ENCODE measurements around the gene ZFC3H1. TPM values are rescaled to one million over a fixed set of nuclear protein-coding genes. Genes with fewer than 3 reads are reported as not detected.

Gene ZFC3H1
- total RNA-seq, 1 experiment from 2014 or later: 53.4 TPM

DNA sequence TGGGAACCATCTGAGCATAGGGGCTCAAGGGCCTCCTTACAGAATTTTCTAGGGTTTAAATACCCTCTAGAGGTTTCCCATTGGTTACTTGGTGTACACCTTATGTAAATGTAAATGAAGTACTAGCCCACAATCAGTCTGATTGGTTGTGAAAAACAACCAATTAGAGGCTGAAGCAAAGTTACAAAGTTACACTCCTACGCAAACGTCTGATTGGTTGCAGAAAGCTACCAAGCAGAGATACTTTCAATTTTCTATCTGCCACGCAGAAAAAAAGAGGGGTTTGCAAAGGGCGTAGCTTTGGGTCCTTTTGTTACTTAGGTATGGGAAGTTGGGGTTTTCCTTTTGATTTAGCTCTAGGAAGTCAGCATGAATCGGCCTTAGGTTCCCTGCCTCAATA is 20.4 kb upstream of the ZFC3H1 start:
- H3K36me3 ChIP-seq (ENCODE audit: low read depth): no peaks in the 10 kb centered on the region
- H3K9me3 ChIP-seq (ENCODE audit: insufficient read depth, low read depth): no peaks in the 10 kb centered on the region
- H3K79me2 ChIP-seq (ENCODE audit: low read depth): peaks cover 17% of the 10 kb centered on the region
- no peaks in the 10 kb centered on the region for H3K27me3 ChIP-seq (ENCODE audit: insufficient read depth, low read depth)
- CTCF ChIA-PET: no interaction called here
- H4K20me1 ChIP-seq (ENCODE audit: insufficient read depth): no peaks in the 10 kb centered on the region
- H3K4me3 ChIP-seq: no peak overlapping the region
- intact Hi-C loops (cut with micrococcal nuclease; ENCODE audit: unreplicated experiment): no loop called here
- H3K27ac ChIP-seq: no peak overlapping the region
- no peak overlapping the region for H3K4me2 ChIP-seq
- no peak overlapping the region for H2AFZ ChIP-seq
- TF ChIP-seq EZH2 (IDR thresholded peaks at IDR 0.05; ENCODE audit: low read depth): no peak
- H3K4me1 ChIP-seq (replicated peaks; ENCODE audit: insufficient read depth): peaks cover 13% of the 10 kb centered on the region
- H3K9me2 ChIP-seq (ENCODE audit: insufficient read depth): no peaks in the 10 kb centered on the region
- H3F3A ChIP-seq (ENCODE audit: insufficient read depth, low read depth): peaks cover 5% of the 10 kb centered on the region
- POLR2A ChIA-PET (ENCODE audit: unreplicated experiment): interaction anchor here (0.6 kb wide), 1 partner anchor 1945 kb away, joined by 5 read pairs; no protein-coding TSS in a partner anchor
- DNase-seq: no peak
- BruUV-seq (replicated peaks): no TSS peak

GRCh38 chr12:71683633-71684032 is 20.0 kb upstream of the ZFC3H1 start:
- H3K36me3 ChIP-seq (ENCODE audit: low read depth): no peaks in the 10 kb centered on the region
- no peak overlapping the region for H3K4me2 ChIP-seq
- no peaks in the 10 kb centered on the region for H4K20me1 ChIP-seq (ENCODE audit: insufficient read depth)
- CTCF ChIA-PET: no interaction called here
- H3K9me2 ChIP-seq (ENCODE audit: insufficient read depth): no peaks in the 10 kb centered on the region
- H3K4me3 ChIP-seq: no peak overlapping the region
- POLR2A ChIA-PET (ENCODE audit: unreplicated experiment): interaction anchor here (0.6 kb wide), 1 partner anchor 1946 kb away, joined by 5 read pairs; no protein-coding TSS in a partner anchor
- intact Hi-C loops (cut with micrococcal nuclease; ENCODE audit: unreplicated experiment): no loop called here
- peaks cover 5% of the 10 kb centered on the region for H3F3A ChIP-seq (ENCODE audit: insufficient read depth, low read depth)
- no peak overlapping the region for H3K27ac ChIP-seq
- no peak overlapping the region for H2AFZ ChIP-seq
- TF ChIP-seq EZH2 (IDR thresholded peaks at IDR 0.05; ENCODE audit: low read depth): no peak
- no peak for TF ChIP-seq CTCF (conservative IDR thresholded peaks at IDR 0.05)
- no peaks in the 10 kb centered on the region for H3K27me3 ChIP-seq (ENCODE audit: insufficient read depth, low read depth)
- peaks cover 17% of the 10 kb centered on the region for H3K79me2 ChIP-seq (ENCODE audit: low read depth)
- no peak for DNase-seq
- no peaks in the 10 kb centered on the region for H3K9me3 ChIP-seq (ENCODE audit: insufficient read depth, low read depth)
- no TSS peak for BruUV-seq (replicated peaks)
- peaks cover 13% of the 10 kb centered on the region for H3K4me1 ChIP-seq (replicated peaks; ENCODE audit: insufficient read depth)

GRCh38 chr12:71682466-71682865 is 18.8 kb upstream of the ZFC3H1 start:
- CTCF ChIA-PET: no interaction called here
- H3K27me3 ChIP-seq (ENCODE audit: insufficient read depth, low read depth): no peaks in the 10 kb centered on the region
- peaks cover 6% of the 10 kb centered on the region; the same call in 1 of the 2 replicates for H3K4me1 ChIP-seq (replicated peaks; ENCODE audit: insufficient read depth)
- H3K4me3 ChIP-seq: no peak overlapping the region
- no peaks in the 10 kb centered on the region for H3K36me3 ChIP-seq (ENCODE audit: low read depth)
- H4K20me1 ChIP-seq (ENCODE audit: insufficient read depth): no peaks in the 10 kb centered on the region
- no peaks in the 10 kb centered on the region for H3K9me2 ChIP-seq (ENCODE audit: insufficient read depth)
- BruUV-seq (replicated peaks): no TSS peak
- H2AFZ ChIP-seq: no peak overlapping the region
- H3F3A ChIP-seq (ENCODE audit: insufficient read depth, low read depth): peaks cover 5% of the 10 kb centered on the region
- no peak overlapping the region for H3K27ac ChIP-seq
- no peaks in the 10 kb centered on the region for H3K9me3 ChIP-seq (ENCODE audit: insufficient read depth, low read depth)
- POLR2A ChIA-PET (ENCODE audit: unreplicated experiment): no interaction called here
- no peak for TF ChIP-seq EZH2 (IDR thresholded peaks at IDR 0.05; ENCODE audit: low read depth)
- TF ChIP-seq CTCF (conservative IDR thresholded peaks at IDR 0.05): no peak
- H3K4me2 ChIP-seq: no peak overlapping the region
- intact Hi-C loops (cut with micrococcal nuclease; ENCODE audit: unreplicated experiment): no loop called here
- no peak for DNase-seq
- H3K79me2 ChIP-seq (ENCODE audit: low read depth): peaks cover 6% of the 10 kb centered on the region

DNA sequence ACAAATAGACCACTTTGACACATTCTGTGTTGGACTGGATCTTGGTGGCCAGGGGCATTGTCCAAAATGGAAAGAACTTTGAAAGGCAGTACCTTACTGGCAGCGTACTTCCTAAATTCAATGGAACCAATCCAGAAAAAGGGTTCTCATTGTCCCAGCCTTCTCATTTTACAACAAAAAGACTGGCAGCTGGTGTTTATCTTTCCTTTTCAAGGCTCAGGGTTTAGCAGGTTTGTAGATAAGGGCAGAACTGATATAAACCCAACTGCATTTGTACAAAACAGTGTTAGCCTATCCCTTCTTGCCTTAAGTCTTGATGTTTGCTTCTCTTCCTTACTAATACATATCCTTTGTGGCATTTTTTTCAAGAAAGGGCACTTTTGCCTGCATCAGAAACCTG is 8.2 kb upstream of the ZFC3H1 start:
- intact Hi-C loops (cut with micrococcal nuclease; ENCODE audit: unreplicated experiment): no loop called here
- Histone ChIP-seq H2AFZ (no peak overlapping the region), H3F3A (ENCODE audit: insufficient read depth, low read depth) (no peaks in the 10 kb centered on the region; the same call in 1 of the 2 replicates), H3K27me3 (ENCODE audit: insufficient read depth, low read depth) (no peaks in the 10 kb centered on the region), H3K79me2 (ENCODE audit: low read depth) (peaks cover 5% of the 10 kb centered on the region; the same call in 1 of the 2 replicates), H3K9me3 (ENCODE audit: insufficient read depth, low read depth) (no peaks in the 10 kb centered on the region), H3K9me2 (ENCODE audit: insufficient read depth) (no peaks in the 10 kb centered on the region), H3K36me3 (ENCODE audit: low read depth) (no peaks in the 10 kb centered on the region), H3K27ac (no peak overlapping the region), H3K4me3 (no peak overlapping the region), H3K4me1 (replicated peaks; ENCODE audit: insufficient read depth) (no peaks in the 10 kb centered on the region), H3K4me2 (no peak overlapping the region), H4K20me1 (ENCODE audit: insufficient read depth) (no peaks in the 10 kb centered on the region; the same call in 1 of the 2 replicates)
- CTCF ChIA-PET: no interaction called here
- POLR2A ChIA-PET (ENCODE audit: unreplicated experiment): no interaction called here
- DNase-seq: no peak
- TF ChIP-seq CTCF (conservative IDR thresholded peaks at IDR 0.05): no peak
- BruUV-seq (replicated peaks): no TSS peak
